Naive thymus-derived CD4-positive, alpha-beta T cell (primary cell): ENCODE data around the gene OR2A25. TPM values are rescaled to one million over a fixed set of nuclear protein-coding genes. Genes with fewer than 3 reads are reported as not detected.
"Not testable (repeated sequence)": the region's sequence is repeated elsewhere in the genome, so short reads cannot be mapped to it uniquely, and the experiment has no call there.

ENCODE experiments used
- ATAC-seq: fragments of 150-1000 bp; cut with Tn5 transposase; 2 replicates; pipeline ENCODE4 v1.10.0; 2021; ENCODE audit warnings: mild to moderate bottlenecking, moderate library complexity
- CTCF ChIA-PET: fragments of 350-600 bp; sonication (Branson Sonifier 250); formaldehyde crosslinking; loops from one replicate; lab custom pipeline; 2021; ENCODE audit warnings: antibody characterized with exemption; lab: Charles Lee
- POLR2A ChIA-PET: fragments of 350-600 bp; sonication (Branson Sonifier 250); formaldehyde crosslinking; loops from one replicate; lab custom pipeline; 2021; ENCODE audit warnings: antibody characterized with exemption, inconsistent platforms; lab: Charles Lee
- DNase-seq, 9 donors: peaks; one replicate each; pipeline versions ENCODE4 v3.0.0 to v3.0.0-alpha.2; 2020 to 2022; ENCODE audit warnings: mixed read lengths in 1 of 9
- H3K27ac ChIP-seq: one replicate; pipeline ENCODE4 v1.7.0; 2013; ENCODE audit warnings: mild to moderate bottlenecking, low read depth, low read length, moderate library complexity
- H3K27me3 ChIP-seq, 2 donors: one replicate each; pipeline ENCODE4 v1.7.0; 2013; ENCODE audit warnings: low read length in 2 of 2, mild to moderate bottlenecking in 2 of 2, moderate library complexity in 2 of 2; ENCODE audit not compliant: control insufficient read depth in 2 of 2, insufficient read depth in 2 of 2
- H3K36me3 ChIP-seq, 3 experiments: 1 replicate in 2 of 3; 2 replicates in 1 of 3; pipeline ENCODE4 v1.7.0; 2013; ENCODE audit warnings: low read length in 3 of 3, mild to moderate bottlenecking in 3 of 3, moderate library complexity in 1 of 3; ENCODE audit not compliant: insufficient read depth in 3 of 3, control insufficient read depth in 2 of 3
- H3K4me1 ChIP-seq, 2 donors: one replicate each; pipeline ENCODE4 v1.7.0; 2013; ENCODE audit warnings: low read length in 2 of 2, mild to moderate bottlenecking in 2 of 2, moderate library complexity in 1 of 2; ENCODE audit not compliant: control insufficient read depth in 2 of 2, insufficient read depth in 2 of 2
- H3K4me3 ChIP-seq: 2 replicates; pipeline ENCODE4 v1.7.0; 2013; ENCODE audit warnings: mild to moderate bottlenecking, low read length
- H3K9me3 ChIP-seq, 3 experiments: 1 replicate in 2 of 3; 2 replicates in 1 of 3; pipeline ENCODE4 v1.7.0; 2013; ENCODE audit warnings: low read length in 3 of 3; ENCODE audit not compliant: control insufficient read depth in 2 of 3
- H3K27ac Mint-ChIP-seq, 9 donors: one replicate each; pipeline ENCODE4 v1.8.0; 2020 to 2022; ENCODE audit warnings: mixed read lengths in 9 of 9, mild to moderate bottlenecking in 8 of 9, moderate library complexity in 5 of 9, inconsistent platforms in 2 of 9
- H3K27me3 Mint-ChIP-seq, 5 donors: one replicate each; pipeline ENCODE4 v1.8.0; 2021 to 2022; ENCODE audit warnings: mixed read lengths in 5 of 5, mild to moderate bottlenecking in 1 of 5
- H3K36me3 Mint-ChIP-seq, 5 donors: one replicate each; pipeline ENCODE4 v1.8.0; 2020 to 2022; ENCODE audit warnings: mixed read lengths in 5 of 5, mild to moderate bottlenecking in 3 of 5, inconsistent platforms in 1 of 5
- H3K4me1 Mint-ChIP-seq, 7 donors: one replicate each; pipeline ENCODE4 v1.8.0; 2020 to 2022; ENCODE audit warnings: mixed read lengths in 7 of 7, mild to moderate bottlenecking in 3 of 7, inconsistent platforms in 1 of 7
- H3K4me3 Mint-ChIP-seq, 10 donors: one replicate each; pipeline ENCODE4 v1.8.0; 2020 to 2022; ENCODE audit warnings: mild to moderate bottlenecking in 10 of 10, mixed read lengths in 10 of 10, moderate library complexity in 6 of 10, inconsistent platforms in 2 of 10
- H3K9me3 Mint-ChIP-seq, 11 donors: one replicate each; pipeline ENCODE4 v1.8.0; 2020 to 2022; ENCODE audit warnings: mixed read lengths in 11 of 11, mild to moderate bottlenecking in 4 of 11, inconsistent platforms in 1 of 11, moderate library complexity in 1 of 11
- intact Hi-C, 2 donors: fragments of 100-400 bp; cut with micrococcal nuclease; formaldehyde crosslinking; loops; one replicate each; pipeline ENCODE4 v1.15.1; 2023
- polyA plus RNA-seq, 2 donors: library from polyadenylated mRNA; unstranded; fragments of 300-500 nt; fragmentation: Illumina TruSeq; gene quantifications; one replicate each; pipeline ENCODE4 v1.2.3, GENCODE V29; 2021
- total RNA-seq, 6 experiments: library from RNA in 5 of 6; stranded (reverse) in 5 of 6; gene quantifications; 1 replicate in 5 of 6; 2 replicates in 1 of 6; pipeline ENCODE4 v1.2.3 and lab custom pipeline; 2021 to 2026

OR2A25 gene
- total and polyA plus RNA-seq, 7 experiments from 2014 or later: not detected

- H3K4me3 Mint-ChIP-seq, intact Hi-C loops, H3K36me3 ChIP-seq, H3K4me1 ChIP-seq, H3K36me3 Mint-ChIP-seq, CTCF ChIA-PET, POLR2A ChIA-PET, H3K4me3 ChIP-seq, DNase-seq, ATAC-seq, H3K4me1 Mint-ChIP-seq, H3K9me3 Mint-ChIP-seq, H3K27ac Mint-ChIP-seq, H3K27me3 ChIP-seq, H3K27ac ChIP-seq, H3K9me3 ChIP-seq: not testable (repeated sequence)
- peaks cover 7 to 36% (median 23%) of the 10 kb centered on the region in 5 donors for H3K27me3 Mint-ChIP-seq
Observed at GRCh38 chr7:144050884-144051283, 18.7 kb upstream of the OR2A25 start.

- ChIA-PET POLR2A (no interaction called here), CTCF (no interaction called here)
- DNase-seq: no peak
- Histone ChIP-seq H3K4me3 (no peak overlapping the region), H3K27ac (no peak overlapping the region), H3K4me1 (no peaks in the 10 kb centered on the region), H3K36me3 (no peaks in the 10 kb centered on the region), H3K9me3 (no peaks in the 10 kb centered on the region), H3K27me3 (no peaks in the 10 kb centered on the region)
- intact Hi-C loops: no loop called here
- Mint-ChIP-seq H3K9me3 (peaks cover 0 to 32% (median 7%) of the 10 kb centered on the region in 11 donors), H3K27me3 (peaks cover 3 to 16% (median 15%) of the 10 kb centered on the region in 5 donors), H3K4me1 (no peaks in the 10 kb centered on the region), H3K4me3 (no peak overlapping the region), H3K36me3 (peaks cover 0 to 7% (median 3%) of the 10 kb centered on the region in 5 donors), H3K27ac (no peak overlapping the region)
- no peak for ATAC-seq
Observed at GRCh38 chr7:144057954-144058353, 11.7 kb upstream of the OR2A25 start.

DNA sequence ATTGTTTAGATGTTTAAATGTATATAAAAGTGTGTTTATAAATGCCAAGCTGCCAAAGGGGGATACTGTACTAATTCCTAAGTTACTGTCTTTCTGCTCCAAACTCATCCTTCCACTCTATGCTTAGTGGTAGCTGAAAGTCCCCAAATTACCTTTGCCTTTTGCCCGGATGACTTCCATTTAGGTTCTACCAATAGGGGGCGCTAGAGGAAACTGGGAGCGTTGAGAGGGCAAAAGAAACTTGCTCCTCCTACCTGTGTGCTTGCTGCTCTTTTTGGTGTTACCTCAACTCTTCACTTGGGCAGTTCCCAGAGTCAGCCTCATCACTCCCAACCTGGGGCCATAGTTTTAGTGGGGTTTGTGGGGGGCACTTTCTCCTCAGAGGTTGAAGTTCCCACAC is 5.9 kb upstream of the OR2A25 start:
- H3K4me3 ChIP-seq: no peak overlapping the region
- H3K36me3 ChIP-seq: no peaks in the 10 kb centered on the region
- no peaks in the 10 kb centered on the region for H3K27me3 ChIP-seq
- H3K4me1 ChIP-seq: no peaks in the 10 kb centered on the region
- peaks cover 8 to 40% (median 25%) of the 10 kb centered on the region in 5 donors for H3K27me3 Mint-ChIP-seq
- H3K9me3 ChIP-seq: no peaks in the 10 kb centered on the region
- H3K27ac ChIP-seq: no peak overlapping the region
- H3K4me1 Mint-ChIP-seq: no peaks in the 10 kb centered on the region
- peaks cover 0 to 27% (median 7%) of the 10 kb centered on the region in 11 donors for H3K9me3 Mint-ChIP-seq
- ATAC-seq (no peak), DNase-seq (no peak)
- POLR2A ChIA-PET: no interaction called here
- intact Hi-C loops: loop anchor here in 1 of 2 donors (2.0 kb wide), 1 partner anchor 63 kb away; no protein-coding TSS in a partner anchor
- CTCF ChIA-PET: interaction anchor here (0.6 kb wide), 1 partner anchor 15 kb away, joined by 4 read pairs; the partner anchor contains the start of gene OR2A5
- no peak overlapping the region for H3K27ac Mint-ChIP-seq
- H3K4me3 Mint-ChIP-seq: no peak overlapping the region
- peaks cover 0 to 7% (median 3%) of the 10 kb centered on the region in 5 donors for H3K36me3 Mint-ChIP-seq

DNA sequence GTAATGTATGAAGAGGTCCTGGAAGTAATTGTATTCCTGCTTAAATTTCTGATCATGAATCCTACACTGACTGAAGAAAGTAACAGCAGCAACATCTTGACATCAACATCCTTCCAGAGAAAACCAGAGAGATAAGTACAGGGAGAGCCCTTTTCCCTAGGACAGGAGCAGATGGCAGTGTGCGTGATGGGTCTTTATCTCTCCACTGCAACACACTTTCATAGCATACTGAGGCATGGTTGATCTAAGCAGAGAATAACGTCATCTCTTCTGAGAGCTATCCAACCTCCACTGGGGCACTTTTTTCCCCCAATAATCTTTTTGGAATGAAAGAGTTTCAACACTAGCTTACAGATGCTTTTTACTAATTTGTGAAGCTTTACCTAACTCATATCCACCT is 342 bp downstream of the OR2A25 start:
- no peaks in the 10 kb centered on the region for H3K4me1 Mint-ChIP-seq
- peaks cover 6 to 28% (median 9%) of the 10 kb centered on the region in 5 donors for H3K27me3 Mint-ChIP-seq
- CTCF ChIA-PET: no interaction called here
- H3K27ac Mint-ChIP-seq: no peak overlapping the region
- DNase-seq: no peak
- ATAC-seq: no peak
- intact Hi-C loops: no loop called here
- H3K4me3 Mint-ChIP-seq: no peak overlapping the region
- Histone ChIP-seq H3K4me1 (no peaks in the 10 kb centered on the region), H3K27ac (no peak overlapping the region), H3K36me3 (no peaks in the 10 kb centered on the region), H3K4me3 (no peak overlapping the region), H3K27me3 (no peaks in the 10 kb centered on the region), H3K9me3 (no peaks in the 10 kb centered on the region)
- peaks cover 0 to 2% (median 0%) of the 10 kb centered on the region in 11 donors for H3K9me3 Mint-ChIP-seq
- no peaks in the 10 kb centered on the region for H3K36me3 Mint-ChIP-seq
- POLR2A ChIA-PET: no interaction called here

DNA sequence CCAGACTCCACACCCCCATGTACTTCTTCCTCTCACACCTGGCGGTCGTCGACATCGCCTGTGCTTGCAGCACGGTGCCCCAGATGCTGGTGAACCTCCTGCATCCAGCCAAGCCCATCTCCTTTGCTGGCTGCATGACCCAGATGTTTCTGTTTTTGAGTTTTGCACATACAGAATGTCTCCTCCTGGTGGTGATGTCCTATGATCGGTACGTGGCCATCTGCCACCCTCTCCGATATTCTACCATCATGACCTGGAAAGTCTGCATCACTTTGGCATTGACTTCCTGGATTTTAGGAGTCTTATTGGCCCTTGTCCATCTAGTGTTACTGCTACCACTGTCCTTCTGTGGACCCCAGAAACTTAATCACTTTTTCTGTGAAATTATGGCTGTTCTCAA is 4.8 kb downstream of the OR2A25 start:
- intact Hi-C loops: no loop called here
- H3K4me3 Mint-ChIP-seq: no peak overlapping the region

DNA sequence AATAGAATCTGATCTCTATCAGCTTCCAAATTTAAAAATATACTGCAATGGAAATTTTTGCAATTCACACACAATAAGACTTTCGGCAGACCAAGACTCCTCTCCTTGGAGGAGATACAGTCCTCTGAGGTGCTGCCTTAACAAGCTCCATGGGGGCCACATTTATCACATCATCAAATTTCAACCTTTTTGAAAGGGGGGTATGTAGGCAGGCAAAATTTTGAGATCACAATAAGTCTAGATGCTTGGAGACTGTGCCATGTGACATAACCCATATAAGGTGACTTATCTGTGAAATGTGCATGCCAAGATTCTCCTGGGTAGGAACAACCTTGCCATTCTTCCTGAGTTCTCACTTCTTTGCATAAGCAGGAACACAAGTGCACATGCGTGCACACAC is 16.4 kb downstream of the OR2A25 start, which contains the start of gene OR2A12:
Gene OR2A12, plus strand, starts transcription at position 301 of the 400 bp plus-strand sequence. CDS start 8,830 bp downstream, outside the sequence.
- POLR2A ChIA-PET: no interaction called here
- H3K27ac ChIP-seq: no peak within 1 kb of the TSS
- no peak within 1 kb of the TSS for H3K4me3 ChIP-seq
- Mint-ChIP-seq H3K4me3 (no peak within 1 kb of the TSS), H3K27ac (no peak within 1 kb of the TSS), H3K9me3 (peaks cover 0 to 11% (median 4%) of the 10 kb centered on the region in 11 donors), H3K27me3 (peaks cover 0 to 13% (median 2%) of the 10 kb centered on the region in 5 donors), H3K36me3 (peaks cover 0 to 4% (median 0%) of the 10 kb centered on the region in 5 donors), H3K4me1 (no peaks in the 10 kb centered on the region)
- no peaks in the 10 kb centered on the region for H3K4me1 ChIP-seq
- intact Hi-C loops: no loop called here
- CTCF ChIA-PET: no interaction called here
- H3K27me3 ChIP-seq: no peaks in the 10 kb centered on the region
- DNase-seq: no peak
- H3K9me3 ChIP-seq: no peaks in the 10 kb centered on the region
- no peaks in the 10 kb centered on the region for H3K36me3 ChIP-seq
- no peak for ATAC-seq

More for the DNA sequence above, 4.8 kb downstream of the OR2A25 start:
- POLR2A ChIA-PET: no interaction called here
- peaks cover 0 to 4% (median 0%) of the 10 kb centered on the region in 11 donors for H3K9me3 Mint-ChIP-seq
- CTCF ChIA-PET: no interaction called here
- no peaks in the 10 kb centered on the region for H3K36me3 Mint-ChIP-seq
- Histone ChIP-seq H3K36me3 (no peaks in the 10 kb centered on the region), H3K27ac (no peak overlapping the region), H3K27me3 (no peaks in the 10 kb centered on the region), H3K9me3 (no peaks in the 10 kb centered on the region), H3K4me3 (no peak overlapping the region), H3K4me1 (no peaks in the 10 kb centered on the region)
- H3K4me1 Mint-ChIP-seq: no peaks in the 10 kb centered on the region
- ATAC-seq (no peak), DNase-seq (no peak)
- peak overlapping the region in 1 of 9 donors; percentile 39 for H3K27ac Mint-ChIP-seq
- peaks cover 0 to 17% (median 5%) of the 10 kb centered on the region in 5 donors for H3K27me3 Mint-ChIP-seq

GRCh38 chr7:144086730-144087129 is 17.1 kb downstream of the OR2A25 start:
- no peak overlapping the region for H3K4me3 ChIP-seq
- Mint-ChIP-seq H3K4me1 (no peaks in the 10 kb centered on the region), H3K27me3 (peaks cover 0 to 17% (median 0%) of the 10 kb centered on the region in 5 donors), H3K4me3 (no peak overlapping the region), H3K36me3 (no peaks in the 10 kb centered on the region), H3K27ac (no peak overlapping the region), H3K9me3 (peaks cover 0 to 9% (median 4%) of the 10 kb centered on the region in 11 donors)
- no peaks in the 10 kb centered on the region for H3K36me3 ChIP-seq
- no peaks in the 10 kb centered on the region for H3K9me3 ChIP-seq
- intact Hi-C loops: no loop called here
- H3K27ac ChIP-seq: no peak overlapping the region
- H3K4me1 ChIP-seq: no peaks in the 10 kb centered on the region
- H3K27me3 ChIP-seq: no peaks in the 10 kb centered on the region
- ATAC-seq (no peak), DNase-seq (no peak)
- ChIA-PET CTCF (no interaction called here), POLR2A (no interaction called here)
